Mucosa of gallbladder (tissue), 1 donor: ENCODE measurements around the gene ZNRF2. TPM values are rescaled to one million over a fixed set of nuclear protein-coding genes. Genes with fewer than 3 reads are reported as not detected.
"Not testable (repeated sequence)": the region's sequence is repeated elsewhere in the genome, so short reads cannot be mapped to it uniquely, and the experiment has no call there.

Experiments
- DNase-seq: peaks from one replicate; pipeline ENCODE4 v3.0.0-alpha.2; 2020; ENCODE audit warnings: low spot score
- total RNA-seq: library from RNA; stranded (reverse); gene quantifications from one replicate; pipeline ENCODE4 v1.2.1, GENCODE V29; 2021
- donor health status: DM: no; HTN: no; CAD: no.

The ZNRF2 gene
- total RNA-seq, 1 donor from 2014 or later: 32.8 TPM

DNA sequence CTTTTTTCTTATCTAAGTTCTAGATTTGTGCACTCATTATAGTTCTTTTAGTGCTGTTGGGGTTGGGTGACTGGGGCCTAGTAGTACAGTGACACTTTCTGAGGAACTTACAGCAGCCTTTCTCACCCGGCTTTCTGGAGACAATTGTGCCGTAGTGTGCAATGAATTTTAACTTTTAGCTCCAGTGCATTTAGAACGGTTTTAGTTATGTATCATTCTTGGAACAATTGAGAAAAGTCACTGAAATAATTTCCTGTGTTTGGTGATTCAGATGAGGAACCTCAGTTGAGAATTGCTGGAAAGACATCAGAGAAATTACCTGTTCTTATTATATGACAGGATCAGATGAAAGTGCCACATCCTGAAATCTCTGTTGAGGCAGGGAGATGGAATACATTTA, 3.2 kb downstream of the ZNRF2 start:
- not testable (repeated sequence) for DNase-seq

GRCh38 chr7:30289634-30290033, 5.2 kb downstream of the ZNRF2 start:
- not testable (repeated sequence) for DNase-seq

- not testable (repeated sequence) for DNase-seq
Observed at GRCh38 chr7:30290317-30290716, 5.9 kb downstream of the ZNRF2 start.

DNA sequence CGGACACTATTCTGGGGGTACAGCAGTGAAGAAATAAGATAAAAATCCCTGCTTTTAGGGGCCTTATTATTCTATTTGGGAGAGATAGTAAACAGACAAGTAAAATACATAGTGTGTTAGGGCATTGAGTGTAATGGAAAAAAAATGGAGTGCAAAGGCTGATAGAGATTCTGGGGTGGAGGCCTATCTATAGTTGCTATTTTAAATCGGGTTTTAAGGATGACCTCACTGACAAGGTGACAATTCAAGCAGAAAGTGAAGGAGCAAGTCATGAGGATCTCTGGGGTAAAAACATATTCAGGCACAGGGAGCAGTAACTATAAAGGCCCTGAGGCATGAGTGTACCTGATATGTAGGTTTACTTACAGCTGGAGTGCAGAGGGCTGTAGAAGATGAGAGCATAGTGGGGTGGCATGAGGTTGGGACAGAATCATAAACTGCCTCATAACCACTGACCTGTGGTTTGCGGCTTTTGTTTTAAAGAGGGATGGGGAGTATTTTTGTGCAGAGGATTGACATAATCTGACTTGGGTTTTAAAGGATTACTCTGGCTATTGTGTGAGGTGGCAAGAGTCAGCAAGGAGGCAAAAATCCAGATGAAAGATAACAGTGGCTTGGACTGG, 8.1 kb downstream of the ZNRF2 start:
- DNase-seq: not testable (repeated sequence)

DNA sequence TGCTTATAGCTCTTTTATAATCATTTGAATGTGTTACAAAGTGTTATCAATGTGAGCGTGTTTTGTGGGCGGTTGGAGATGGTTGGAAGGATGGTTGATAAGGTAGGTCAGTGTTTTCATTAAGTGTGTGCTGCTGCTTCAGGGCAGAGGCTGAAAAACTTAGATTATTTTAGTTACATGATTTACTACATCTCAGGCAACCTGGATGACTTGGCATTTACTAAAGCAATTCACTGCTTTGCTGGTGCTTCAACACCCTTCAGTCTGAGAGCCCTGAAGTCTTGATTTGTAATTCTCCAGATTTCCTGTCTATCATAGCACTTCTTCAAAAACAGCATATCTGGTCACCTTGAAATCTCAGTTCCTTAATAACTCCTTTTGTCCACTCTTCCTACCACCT, 11.9 kb downstream of the ZNRF2 start:
- not testable (repeated sequence) for DNase-seq

GRCh38 chr7:30297499-30297898, 13.1 kb downstream of the ZNRF2 start:
- not testable (repeated sequence) for DNase-seq

- DNase-seq: not testable (repeated sequence)
Observed at GRCh38 chr7:30298409-30298808, 14.0 kb downstream of the ZNRF2 start.

GRCh38 chr7:30301751-30302150, 17.4 kb downstream of the ZNRF2 start:
- no peak for DNase-seq

- DNase-seq: no peak
Observed at GRCh38 chr7:30302656-30303311, 18.4 kb downstream of the ZNRF2 start.

GRCh38 chr7:30303312-30304039, 19.1 kb downstream of the ZNRF2 start:
- DNase-seq: no peak

GRCh38 chr7:30304177-30304884, 19.9 kb downstream of the ZNRF2 start:
- DNase-seq: no peak

DNA sequence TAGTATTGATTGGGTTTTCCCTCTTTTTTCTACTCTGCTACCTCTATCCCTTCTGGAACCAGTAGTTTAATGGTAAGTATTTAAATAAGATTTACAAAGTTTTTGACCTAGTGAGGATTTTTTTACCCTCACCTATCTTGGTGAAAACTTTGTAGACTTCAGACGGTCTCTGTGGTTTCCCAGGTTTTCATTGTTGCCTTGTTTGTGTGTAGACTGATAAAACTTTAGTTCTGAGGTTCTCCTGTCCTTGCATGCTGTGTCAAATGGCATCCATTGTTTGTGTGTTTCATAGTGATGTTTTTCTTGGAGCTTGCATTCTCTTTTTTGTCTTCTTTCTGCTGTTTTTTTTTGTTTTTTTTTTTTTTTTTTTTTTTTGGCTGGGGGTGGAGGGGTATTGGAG, 22.6 kb downstream of the ZNRF2 start:
- no peak for DNase-seq

DNA sequence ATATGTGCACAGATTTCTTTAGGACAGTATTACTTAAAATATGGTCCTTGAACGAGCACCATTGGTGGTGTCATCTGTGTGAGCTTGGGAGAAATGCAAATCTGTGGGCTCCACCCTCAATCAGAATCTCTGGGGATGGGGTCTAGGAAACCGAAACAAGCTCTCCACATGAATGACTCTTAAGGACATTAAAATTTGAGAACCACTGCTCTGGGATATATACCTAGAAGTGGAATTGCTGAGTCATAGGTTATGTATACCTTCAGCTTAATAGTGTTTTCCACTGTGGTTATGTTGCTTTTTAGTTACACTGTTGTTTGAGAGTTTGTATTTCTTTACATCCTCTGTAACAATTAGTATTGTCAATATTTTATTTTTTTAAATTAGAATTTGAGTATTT, 24.0 kb downstream of the ZNRF2 start:
- no peak for DNase-seq

GRCh38 chr7:30309302-30309701, 24.9 kb downstream of the ZNRF2 start:
- no peak for DNase-seq

- no peak for DNase-seq
Observed at GRCh38 chr7:30309842-30310435, 25.5 kb downstream of the ZNRF2 start.

GRCh38 chr7:30310674-30311362, 26.4 kb downstream of the ZNRF2 start:
- DNase-seq: no peak

- no peak for DNase-seq
Observed at GRCh38 chr7:30312178-30312577, 27.8 kb downstream of the ZNRF2 start.

DNA sequence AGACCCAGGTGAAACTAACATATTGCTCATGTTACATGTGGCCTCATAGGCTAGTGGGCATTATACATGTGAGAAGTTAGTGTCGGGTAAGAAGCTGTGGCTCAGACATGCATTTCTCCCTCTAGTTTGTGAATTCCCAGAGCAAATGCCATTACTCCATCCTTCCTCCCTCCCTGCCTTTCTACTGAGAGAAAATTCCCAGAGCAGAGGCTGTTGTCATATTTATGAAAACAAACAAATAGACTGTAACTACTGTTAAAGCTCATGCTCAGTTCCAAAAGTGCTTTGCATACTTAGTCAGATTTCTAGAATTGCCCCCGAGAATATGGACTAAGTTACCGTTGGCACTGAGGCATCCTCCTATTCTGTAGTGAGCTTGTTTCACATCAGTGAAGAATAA, 29.0 kb downstream of the ZNRF2 start:
- DNase-seq: no peak

GRCh38 chr7:30313793-30314192, 29.4 kb downstream of the ZNRF2 start:
- no peak for DNase-seq

DNA sequence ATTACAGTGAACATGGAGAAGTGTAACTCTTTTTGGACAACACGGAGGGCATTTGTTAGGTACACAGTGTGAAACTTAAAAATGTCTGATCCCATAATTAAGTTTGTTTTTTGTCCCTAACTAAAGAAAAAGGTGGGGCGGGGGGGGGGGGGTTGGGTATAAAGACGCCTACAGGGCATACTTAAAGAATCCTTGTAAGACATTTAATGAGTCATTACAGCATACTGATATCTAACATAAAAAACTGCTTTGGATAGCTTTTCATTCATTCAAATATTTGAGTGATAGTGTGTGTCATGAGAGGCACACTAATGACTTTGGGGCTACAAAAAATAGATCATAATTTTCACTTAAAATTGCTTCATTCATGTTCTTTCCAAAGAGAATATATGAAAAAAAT, 31.2 kb downstream of the ZNRF2 start:
- DNase-seq: no peak

- DNase-seq: no peak
Observed at GRCh38 chr7:30320392-30320791, 36.0 kb downstream of the ZNRF2 start.
